Activated CD4-positive, alpha-beta T cell treated with anti-CD3 and anti-CD28 coated beads, Interleukin-2, amount 50 U/mL, for 48 hours (primary cell): ENCODE measurements around the gene CNTFR.
A peak's percentile ranks its signal among the peaks of the same experiment; 100 is the strongest.
"Not testable (repeated sequence)": the region's sequence is repeated elsewhere in the genome, so short reads cannot be mapped to it uniquely, and the experiment has no call there.

ENCODE experiments used
- DNase-seq, 2 experiments: peaks; one replicate each; pipeline ENCODE4 v3.0.0-alpha.2; 2020

CNTFR gene

DNA sequence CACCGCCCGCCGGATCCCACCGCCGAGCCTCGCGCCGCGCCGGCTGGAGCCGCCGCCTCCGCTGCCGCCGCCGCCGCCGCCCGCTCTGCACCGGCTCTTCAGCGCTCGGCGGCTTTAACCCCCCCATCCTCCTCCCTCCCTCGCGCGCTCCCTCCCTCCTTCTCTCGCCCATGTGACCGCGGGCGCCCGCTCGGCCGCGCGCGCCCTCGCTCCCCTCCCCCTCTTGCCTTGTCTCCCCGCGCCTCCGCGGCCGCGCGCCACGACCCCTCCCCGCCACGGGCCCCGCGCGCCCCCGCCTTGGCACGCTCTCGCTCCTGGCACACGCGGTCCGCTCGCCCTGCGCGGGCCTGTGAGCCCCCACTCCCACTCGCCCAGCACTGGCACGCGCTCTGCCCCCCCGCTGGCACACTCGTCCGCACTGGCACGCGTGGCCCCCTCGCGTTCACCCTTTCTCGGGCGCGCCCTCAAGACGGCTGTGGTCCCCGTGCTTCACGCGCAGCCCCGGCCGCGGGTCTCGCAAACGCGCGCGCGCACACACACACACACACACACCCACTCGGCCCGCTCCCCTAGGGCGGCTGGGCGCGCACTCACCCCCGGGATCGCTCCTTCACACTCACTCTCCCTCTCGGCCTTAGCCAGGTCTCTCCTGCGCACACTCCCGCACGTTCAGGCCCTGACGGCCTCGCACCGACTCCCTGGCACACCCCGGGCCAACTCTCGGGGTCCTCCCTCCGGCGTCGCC, at the start of gene CNTFR:
CNTFR (minus strand) TSS at position 89 of the 745 bp plus-strand sequence. CDS start 20,743 bp downstream, outside the sequence.
- DNase-seq, result peak in 1 of 2 experiments; percentile 19

GRCh38 chr9:34639322-34639721, 49.8 kb upstream of the CNTFR start:
- not testable (repeated sequence) for DNase-seq

- peak in 1 of 2 experiments; percentile 26 for DNase-seq
These were observed 48.6 kb upstream of the CNTFR start for GRCh38 chr9:34638138-34638445.

DNA sequence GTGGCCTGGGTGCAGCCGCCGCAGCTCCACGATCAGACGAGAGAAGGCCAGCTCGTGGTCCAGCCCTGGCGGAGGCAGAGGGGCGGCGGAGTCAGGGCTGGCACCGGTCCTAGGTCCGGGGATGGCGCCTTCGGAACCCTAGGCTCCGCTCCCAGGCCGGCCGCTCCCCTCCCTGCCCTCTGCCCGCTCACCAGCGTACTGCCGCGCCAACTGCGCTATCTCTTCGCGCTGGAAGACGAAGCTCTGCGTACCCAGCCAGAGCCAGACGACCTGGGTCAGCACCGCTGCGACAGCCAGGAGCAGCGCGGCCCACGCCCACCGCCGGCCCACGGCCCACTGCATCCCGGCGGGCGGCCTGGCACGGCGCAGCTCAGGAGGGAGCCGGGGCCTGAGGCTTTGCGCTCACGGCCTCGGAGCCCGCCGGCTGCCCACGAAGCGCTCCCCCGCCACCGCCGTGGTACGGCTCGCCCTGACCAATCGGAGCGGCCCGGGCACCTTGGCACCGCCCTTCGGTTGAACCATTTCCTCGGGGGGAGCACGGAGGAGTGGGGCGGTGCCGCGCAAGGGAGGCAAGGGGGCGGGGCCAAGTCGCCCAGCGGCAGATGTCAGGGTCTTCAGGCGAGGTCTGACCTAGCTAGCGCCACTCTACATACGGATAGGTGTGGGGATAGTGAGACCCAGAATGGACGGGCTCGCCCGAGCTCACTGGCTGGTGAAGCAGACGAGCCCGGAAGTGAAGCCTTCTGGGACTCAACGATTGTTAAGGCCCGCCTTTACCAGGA, 48.0 kb upstream of the CNTFR start, which contains the start of gene SIGMAR1:
SIGMAR1 (minus strand) TSS at position 432 of the 782 bp plus-strand sequence; CDS start at position 342, 90 bp downstream.
- DNase-seq, result peak; percentile 95

GRCh38 chr9:34636791-34637355, 47.3 kb upstream of the CNTFR start:
- DNase-seq, result peak in 1 of 2 experiments; percentile 27

GRCh38 chr9:34635556-34635955, 46.0 kb upstream of the CNTFR start:
- no peak for DNase-seq

DNA sequence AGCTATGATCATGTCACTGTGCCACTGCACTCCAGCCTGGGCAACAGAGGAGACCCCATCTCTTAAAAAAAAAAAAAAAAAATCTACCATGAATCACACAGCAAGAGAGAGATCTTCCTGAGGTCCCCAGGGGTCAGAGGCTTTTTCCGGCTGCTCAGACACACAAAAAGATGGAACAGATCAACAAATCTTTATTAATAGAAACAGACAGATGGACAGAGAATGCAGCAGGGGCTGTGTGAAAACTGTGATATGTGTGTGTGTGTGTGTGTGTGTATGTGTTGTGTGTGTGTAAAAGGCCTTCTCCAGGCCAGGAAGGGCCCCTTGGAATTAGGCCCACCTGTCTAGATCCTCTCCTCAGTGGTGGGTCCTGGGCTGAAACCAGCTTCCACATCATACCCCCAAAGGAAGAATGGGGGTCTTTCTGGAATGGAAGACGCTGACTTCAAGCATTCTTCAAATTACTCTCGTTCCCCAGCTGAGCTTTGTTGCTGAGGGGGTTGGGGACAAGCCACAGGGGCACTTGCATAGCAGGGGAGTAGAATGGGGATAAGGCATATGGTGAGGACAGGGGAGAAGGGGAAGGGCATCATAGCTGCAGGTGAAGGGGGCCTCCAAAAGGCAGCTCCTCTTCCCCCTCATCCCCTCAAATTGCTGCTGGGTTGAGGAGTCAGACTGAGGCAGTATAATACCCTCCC, 45.2 kb upstream of the CNTFR start:
- DNase-seq, result no peak

- peak; percentile 76 to 80 for DNase-seq
These were observed 44.5 kb upstream of the CNTFR start for GRCh38 chr9:34633851-34634550.

DNA sequence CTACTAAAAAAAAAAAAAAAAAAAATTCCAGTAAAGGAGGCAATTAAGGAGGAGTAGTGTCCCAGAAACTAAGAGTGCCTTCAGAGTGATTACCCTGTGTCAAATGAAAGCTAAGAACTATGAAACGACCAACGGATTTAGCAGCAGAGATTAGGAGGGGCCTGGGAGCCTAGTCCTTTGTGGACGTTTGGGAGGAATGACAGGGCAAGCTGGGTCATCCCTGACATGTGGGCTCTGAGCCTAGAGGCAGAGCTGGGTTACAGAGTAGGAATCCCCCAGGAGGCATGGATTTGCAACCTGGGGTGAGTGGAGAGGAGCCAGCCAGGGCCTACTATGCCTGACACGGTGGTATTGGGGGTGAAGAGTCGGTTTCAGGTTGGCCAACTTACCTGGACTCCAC, 43.6 kb upstream of the CNTFR start:
- DNase-seq, result no peak

DNA sequence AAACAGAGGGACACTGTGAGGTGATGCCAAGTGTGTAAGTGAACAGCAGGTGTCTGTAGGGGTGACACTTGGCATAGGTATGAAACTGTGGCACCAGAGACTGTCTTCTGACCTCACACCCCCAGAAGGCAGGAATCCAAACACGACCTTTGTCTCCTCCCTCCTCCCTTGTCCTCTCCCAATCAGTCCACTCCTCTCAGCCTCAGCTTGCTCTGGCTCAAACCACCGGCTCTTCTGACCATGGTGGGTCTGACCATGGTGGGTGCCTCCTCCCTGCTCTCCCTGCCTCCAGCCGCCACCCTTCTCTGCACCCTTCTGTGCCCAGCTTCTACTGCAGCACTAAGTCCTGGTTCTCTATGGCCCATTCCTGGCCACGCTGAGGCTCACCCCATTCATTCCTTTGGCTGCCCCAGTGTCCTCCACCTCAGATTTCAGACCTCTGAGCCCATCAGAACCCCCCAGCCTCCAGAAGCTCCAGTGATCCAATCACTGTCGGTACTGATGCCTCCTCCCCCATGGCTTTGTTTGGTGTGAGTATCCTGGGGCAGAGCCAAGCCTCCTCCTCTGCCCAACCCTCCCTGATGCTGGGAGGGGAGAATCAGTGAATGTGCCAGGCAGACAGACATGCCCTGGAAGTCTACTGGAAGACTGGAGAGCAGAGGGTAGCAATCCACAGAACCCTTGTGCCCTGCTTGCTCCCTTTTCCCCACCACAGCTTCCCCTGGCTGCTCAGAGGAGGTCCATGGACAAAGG, 41.1 kb upstream of the CNTFR start:
- no peak for DNase-seq

- no peak for DNase-seq
These were observed 39.9 kb upstream of the CNTFR start for GRCh38 chr9:34629491-34629808.

DNA sequence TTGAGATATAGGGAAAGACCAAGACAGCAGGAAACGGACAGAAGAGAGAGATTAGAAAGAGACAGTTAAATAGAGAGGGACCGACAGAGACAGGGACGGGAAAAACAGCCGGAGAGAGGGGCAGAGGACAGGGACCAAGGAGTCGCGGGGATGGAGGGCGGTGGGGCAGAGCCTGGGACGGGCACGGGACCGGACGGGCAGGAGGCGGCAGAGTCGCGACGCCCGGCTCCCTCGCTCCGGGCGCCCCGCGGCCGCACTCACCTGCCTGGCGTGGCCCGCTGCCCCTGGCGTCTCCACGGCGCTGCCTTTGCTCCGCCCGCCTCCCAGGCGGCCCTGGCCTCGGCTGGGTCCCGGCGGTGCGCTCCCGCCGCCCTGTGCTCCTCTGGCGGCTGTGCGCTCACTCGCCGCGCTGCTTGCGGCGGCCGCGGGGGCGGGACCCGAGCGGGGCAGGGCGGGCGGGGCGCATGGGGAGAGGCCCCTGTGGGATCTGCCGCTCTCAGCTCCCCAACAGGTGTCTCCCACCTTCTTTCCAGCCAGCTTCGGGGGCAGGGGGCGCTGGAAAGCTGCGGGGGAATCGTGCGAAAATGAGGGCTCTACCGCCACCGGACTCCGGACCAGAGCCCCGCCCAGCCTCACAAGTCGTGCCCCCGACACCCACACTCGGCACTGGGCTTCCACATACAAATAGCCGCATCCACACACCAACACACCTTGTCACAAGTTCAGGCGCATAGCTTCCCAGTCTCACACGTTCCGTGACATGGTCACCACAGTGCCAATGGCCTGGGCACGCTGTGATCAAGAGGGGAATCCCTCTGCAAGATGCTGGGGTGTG, 39.3 kb upstream of the CNTFR start, which contains the start of gene ARID3C:
ARID3C (minus strand) TSS at position 411 of the 835 bp plus-strand sequence. CDS start 1,052 bp downstream, outside the sequence.
- peak; percentile 42 to 51 for DNase-seq

DNA sequence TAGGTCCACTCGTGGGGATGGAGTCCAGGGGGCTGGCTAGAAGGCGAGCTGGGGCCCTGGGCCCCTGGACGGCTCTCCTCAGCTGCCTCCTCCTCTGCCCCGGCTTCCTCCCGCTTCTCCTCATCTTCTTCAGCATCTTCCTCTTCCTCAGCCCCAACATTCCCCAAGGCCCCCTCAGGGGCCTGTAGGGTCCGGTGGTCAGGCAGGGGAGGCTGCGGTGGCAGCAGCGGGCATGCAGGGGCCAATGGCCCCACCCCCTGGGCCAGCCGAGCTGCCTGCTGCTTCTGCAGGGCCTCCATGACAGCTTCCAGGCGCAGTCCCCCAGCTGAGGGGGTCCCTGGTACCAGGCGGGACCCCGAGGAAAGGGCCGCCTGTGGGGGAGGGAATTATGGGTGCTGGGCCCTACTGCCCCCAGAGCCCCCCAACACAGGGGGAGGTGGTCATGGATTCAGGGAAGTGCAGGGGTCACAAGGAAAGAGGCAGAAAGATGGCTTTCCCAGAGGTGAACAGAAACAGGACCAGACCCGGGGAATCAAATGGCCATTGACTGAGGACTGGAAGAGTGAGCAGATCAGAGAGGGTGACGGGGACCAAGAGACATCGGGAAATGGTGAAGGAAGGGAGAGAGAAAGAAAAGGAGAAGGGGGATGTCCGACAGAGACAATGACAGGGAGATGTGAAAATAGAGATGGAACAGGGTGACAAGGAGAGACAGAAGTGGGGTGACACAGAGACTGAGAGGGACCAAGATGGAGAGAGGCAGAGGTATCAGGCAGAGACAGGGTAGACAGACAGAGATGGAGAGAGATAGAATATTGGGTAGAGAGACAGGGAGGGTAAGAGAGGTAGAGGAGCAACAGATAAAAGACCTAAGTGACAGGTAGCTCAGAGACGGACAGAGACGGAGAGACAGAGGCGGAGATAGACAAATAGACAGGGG, 38.5 kb upstream of the CNTFR start:
- no peak for DNase-seq

- DNase-seq, result no peak
These were observed 35.6 kb upstream of the CNTFR start for GRCh38 chr9:34625186-34625486.

DNA sequence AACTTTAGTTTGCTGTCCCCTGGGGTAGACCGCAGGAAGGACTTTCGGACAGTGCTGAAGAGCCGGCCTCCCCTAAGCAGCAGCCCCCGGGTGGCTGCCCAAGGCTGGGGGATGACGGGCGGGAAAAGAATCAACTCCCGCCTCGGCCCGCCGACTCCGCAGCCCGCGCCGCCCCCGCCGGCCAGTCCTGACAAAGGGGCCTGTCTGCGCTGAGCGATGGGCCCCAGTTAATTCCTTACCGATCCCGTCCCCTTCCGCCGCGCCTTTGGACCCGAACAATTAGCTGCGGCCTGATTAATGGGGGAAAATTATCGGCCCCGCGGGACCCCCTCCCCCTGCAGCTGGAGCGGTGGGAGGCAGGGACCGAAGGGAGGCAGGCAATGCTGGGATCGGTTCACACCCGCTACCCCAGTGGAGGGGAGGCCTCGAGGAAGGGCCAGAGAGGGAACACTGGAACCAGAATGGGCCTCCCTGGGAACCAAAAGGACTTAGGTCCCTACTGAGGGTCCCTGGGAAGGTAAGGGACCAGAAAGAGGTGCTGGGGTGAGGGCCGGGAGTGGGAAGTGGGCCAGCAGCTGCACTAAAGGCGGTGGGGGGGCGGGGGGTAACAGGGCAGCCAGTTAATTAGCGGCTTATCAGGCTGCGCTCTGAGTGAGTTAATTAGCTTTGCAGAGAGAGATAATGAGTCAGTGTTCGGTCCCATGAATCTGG, 35.1 kb upstream of the CNTFR start:
- no peak for DNase-seq

DNA sequence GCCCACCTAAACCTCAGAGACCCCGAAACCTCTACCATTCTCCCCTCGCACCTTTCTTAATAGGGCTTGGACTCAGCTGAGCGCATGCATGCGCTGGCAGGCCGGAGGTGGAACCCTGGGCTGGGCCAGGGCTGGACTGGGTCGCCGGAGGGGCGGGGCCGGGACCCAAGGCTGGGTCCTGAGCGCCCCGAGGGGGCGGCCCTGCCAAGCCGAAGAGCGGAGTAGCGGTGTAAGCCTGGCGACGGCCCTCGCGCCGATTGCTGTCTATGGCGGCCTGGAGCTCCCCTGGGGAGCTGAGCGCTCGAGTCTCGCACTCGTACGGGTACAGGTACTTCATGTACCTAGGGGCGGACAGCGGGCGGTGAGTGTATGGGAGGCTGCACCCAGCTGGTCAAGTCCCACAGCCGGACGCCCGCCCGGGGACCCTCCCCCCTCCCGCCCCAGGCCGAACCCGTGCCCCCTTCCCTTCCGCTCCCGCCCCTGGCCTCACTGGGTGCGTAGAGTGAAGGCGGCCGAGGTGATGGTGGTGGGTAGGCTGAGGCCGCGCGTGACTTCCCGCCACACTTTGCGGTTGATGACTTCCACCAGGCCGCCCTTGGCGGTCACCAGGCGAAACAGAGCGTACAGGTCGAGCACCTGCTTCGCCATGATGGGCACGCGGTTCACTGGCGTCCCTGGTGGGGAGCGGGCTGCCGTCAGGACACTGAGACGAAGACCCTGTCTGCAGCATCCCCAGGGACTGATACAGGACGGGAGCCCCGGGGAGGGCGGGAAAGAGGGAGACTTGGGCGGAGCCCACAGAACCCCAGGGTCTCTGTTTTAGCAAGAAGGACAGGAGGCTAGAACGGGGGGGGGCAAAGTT, 34.1 kb upstream of the CNTFR start:
- DNase-seq, result no peak

- DNase-seq, result peak; percentile 88 to 93
These were observed 30.8 kb upstream of the CNTFR start, which contains the start of gene DCTN3 for GRCh38 chr9:34620061-34620994. TSS of gene DCTN3 (minus strand) at chr9:34620495. CDS start at chr9:34620464, 31 bp downstream.
